Naive thymus-derived CD8-positive, alpha-beta T cell (primary cell): ENCODE measurements around the gene ARHGEF7. TPM values are rescaled to one million over a fixed set of nuclear protein-coding genes. Genes with fewer than 3 reads are reported as not detected.
A peak's percentile ranks its signal among the peaks of the same experiment; 100 is the strongest.

Experiments used
- ATAC-seq, 2 donors: fragments of 150-1000 bp; cut with Tn5 transposase in 1 of 2; sonication (Bioruptor Pico), chemical (Tn5 transposase) in 1 of 2; 1 replicate in 1 of 2; 2 replicates in 1 of 2; pipeline ENCODE4 v1.10.0; 2021; ENCODE audit warnings: mild to moderate bottlenecking in 2 of 2, moderate library complexity in 2 of 2
- POLR2A ChIA-PET: fragments of 350-600 bp; sonication (Branson Sonifier 250); formaldehyde crosslinking; loops from one replicate; lab custom pipeline; 2021; ENCODE audit warnings: antibody characterized with exemption; lab: Charles Lee
- DNase-seq, 10 donors: peaks; one replicate each; pipeline versions ENCODE4 v3.0.0 to v3.0.0-alpha.2; 2020 to 2022
- H3K27ac Mint-ChIP-seq, 10 donors: one replicate each; pipeline ENCODE4 v1.8.0; 2020 to 2022; ENCODE audit warnings: mild to moderate bottlenecking in 10 of 10, mixed read lengths in 10 of 10, moderate library complexity in 4 of 10, inconsistent platforms in 1 of 10
- H3K27me3 Mint-ChIP-seq, 5 donors: one replicate each; pipeline ENCODE4 v1.8.0; 2021 to 2022; ENCODE audit warnings: mixed read lengths in 5 of 5
- H3K36me3 Mint-ChIP-seq, 3 donors: one replicate each; pipeline ENCODE4 v1.8.0; 2020 to 2022; ENCODE audit warnings: mixed read lengths in 3 of 3, mild to moderate bottlenecking in 2 of 3, inconsistent platforms in 1 of 3
- H3K4me1 Mint-ChIP-seq, 4 donors: one replicate each; pipeline ENCODE4 v1.8.0; 2021 to 2022; ENCODE audit warnings: mixed read lengths in 4 of 4
- H3K4me3 Mint-ChIP-seq, 10 donors: one replicate each; pipeline ENCODE4 v1.8.0; 2020 to 2022; ENCODE audit warnings: mild to moderate bottlenecking in 10 of 10, mixed read lengths in 10 of 10, moderate library complexity in 6 of 10, inconsistent platforms in 1 of 10
- H3K9me3 Mint-ChIP-seq, 9 donors: one replicate each; pipeline ENCODE4 v1.8.0; 2020 to 2022; ENCODE audit warnings: mixed read lengths in 9 of 9, mild to moderate bottlenecking in 3 of 9, inconsistent platforms in 1 of 9, moderate library complexity in 1 of 9
- polyA plus RNA-seq, 3 donors: library from polyadenylated mRNA; unstranded; fragments of 300-500 nt; fragmentation: Illumina TruSeq; gene quantifications; one replicate each; pipeline ENCODE4 v1.2.3, GENCODE V29; 2021
- total RNA-seq, 8 experiments: library from RNA in 2 of 8; stranded (reverse) in 2 of 8; gene quantifications; one replicate each; pipeline ENCODE4 v1.2.3 and lab custom pipeline; 2021 to 2026

The ARHGEF7 gene
- total and polyA plus RNA-seq, 5 experiments from 2014 or later: 6.2 to 93.0 (median 13.2) TPM

DNA sequence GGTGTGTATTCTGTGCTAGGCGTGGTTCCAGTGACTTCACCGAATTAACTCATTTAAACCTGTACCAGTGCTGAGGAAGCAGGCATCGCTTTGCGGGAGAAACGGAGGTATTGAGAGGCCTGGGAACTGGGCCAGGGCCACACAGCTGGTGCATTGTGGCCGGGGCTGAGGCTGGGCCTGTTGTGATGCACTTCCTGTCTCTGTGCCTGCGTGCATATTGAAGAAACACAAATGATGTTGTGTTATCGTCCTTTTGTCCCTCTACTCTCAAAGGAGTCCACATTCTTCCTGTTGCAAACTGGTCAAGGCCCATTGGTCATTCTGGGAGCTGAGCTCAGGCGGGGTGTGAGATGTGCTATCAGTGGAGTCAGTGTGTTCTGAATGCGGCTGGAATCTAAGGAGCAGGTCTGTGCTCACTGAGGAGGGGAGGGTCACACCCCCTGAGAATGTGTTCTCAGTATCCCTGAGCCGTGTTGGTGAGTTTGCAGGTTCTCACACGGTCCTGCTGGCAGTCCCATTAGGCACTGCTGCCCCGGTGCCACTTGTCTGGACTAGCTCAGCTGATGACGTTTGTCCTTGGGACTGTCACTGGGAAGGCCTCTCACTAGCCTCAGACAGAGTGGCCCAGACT, 62.1 kb downstream of the ARHGEF7 start:
- POLR2A ChIA-PET: interaction anchor here (0.8 to 1.3 kb wide), 8 partner anchors 12 to 462 kb away, joined by 3 to 4 read pairs (median 4); no protein-coding TSS in a partner anchor
- Mint-ChIP-seq H3K27ac (peak overlapping the region; percentile 85 to 99 (median 98)), H3K9me3 (no peaks in the 10 kb centered on the region), H3K4me1 (peaks cover 54 to 90% (median 81%) of the 10 kb centered on the region in 4 donors), H3K4me3 (peak overlapping the region; percentile 49 to 84 (median 79)), H3K27me3 (no peaks in the 10 kb centered on the region), H3K36me3 (peaks cover 0 to 17% (median 9%) of the 10 kb centered on the region in 3 donors)
- ATAC-seq (peak; percentile 86 to 90), DNase-seq (peak; percentile 31 to 87 (median 74))

DNA sequence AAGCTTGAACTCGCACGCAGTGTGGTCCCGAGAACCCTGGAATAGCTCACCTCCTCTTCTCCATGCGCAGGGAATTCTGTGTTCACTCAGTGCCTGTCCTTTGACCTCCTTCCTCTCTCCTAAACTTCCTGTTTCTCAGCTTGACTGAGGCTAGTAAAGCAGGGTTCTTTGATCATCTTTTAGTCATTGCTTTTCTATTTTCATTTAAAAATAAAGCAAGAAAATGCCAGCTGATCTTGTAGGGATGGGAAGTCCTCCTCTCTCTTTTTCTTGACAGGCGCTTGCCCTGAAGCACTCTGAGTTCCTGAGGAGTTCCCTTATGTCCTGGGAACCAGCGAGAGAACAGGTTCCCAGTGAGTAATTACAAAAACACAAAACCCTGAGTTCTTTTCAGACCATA, 62.8 kb downstream of the ARHGEF7 start:
- Mint-ChIP-seq H3K9me3 (no peaks in the 10 kb centered on the region), H3K4me1 (peaks cover 58 to 91% (median 87%) of the 10 kb centered on the region in 4 donors), H3K36me3 (peaks cover 0 to 17% (median 9%) of the 10 kb centered on the region in 3 donors), H3K4me3 (peak overlapping the region; percentile 49 to 84 (median 79)), H3K27me3 (no peaks in the 10 kb centered on the region), H3K27ac (peak overlapping the region; percentile 85 to 99 (median 98))
- POLR2A ChIA-PET: interaction anchor here (0.9 to 1.2 kb wide), 3 partner anchors 12 to 463 kb away, joined by 4 read pairs; no protein-coding TSS in a partner anchor
- DNase-seq (no peak), ATAC-seq (no peak)

DNA sequence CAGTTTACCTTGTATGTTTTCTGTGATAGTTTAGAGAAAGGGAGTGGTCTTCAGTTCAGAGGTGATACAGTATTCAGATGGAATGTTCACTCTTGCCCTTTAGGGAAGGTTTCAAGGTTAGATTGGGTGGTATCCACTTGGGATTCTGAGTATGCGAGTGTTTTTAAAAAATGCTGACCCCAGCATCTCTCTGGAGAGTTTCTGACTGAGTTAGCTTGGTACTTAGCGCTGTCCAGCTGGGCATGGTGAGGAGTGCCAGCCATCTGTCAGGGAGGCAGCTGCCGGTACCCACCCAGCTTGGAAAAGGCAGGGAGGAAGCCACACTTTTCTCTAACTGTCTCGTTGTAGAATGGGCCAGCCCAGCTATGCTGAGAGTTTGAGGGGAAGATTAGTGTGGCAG, 63.3 kb downstream of the ARHGEF7 start:
- ATAC-seq (no peak), DNase-seq (no peak)
- POLR2A ChIA-PET: interaction anchor here (1.1 to 1.2 kb wide), 2 partner anchors 11 to 25 kb away, joined by 4 read pairs; no protein-coding TSS in a partner anchor
- H3K36me3 Mint-ChIP-seq: peaks cover 0 to 13% (median 7%) of the 10 kb centered on the region in 3 donors
- no peaks in the 10 kb centered on the region for H3K9me3 Mint-ChIP-seq
- peaks cover 60 to 91% (median 90%) of the 10 kb centered on the region in 4 donors for H3K4me1 Mint-ChIP-seq
- no peaks in the 10 kb centered on the region for H3K27me3 Mint-ChIP-seq
- H3K27ac Mint-ChIP-seq: peak overlapping the region; percentile 85 to 99 (median 98)
- H3K4me3 Mint-ChIP-seq: peak overlapping the region in 7 of 10 donors; percentile 30 to 84 (median 78)

DNA sequence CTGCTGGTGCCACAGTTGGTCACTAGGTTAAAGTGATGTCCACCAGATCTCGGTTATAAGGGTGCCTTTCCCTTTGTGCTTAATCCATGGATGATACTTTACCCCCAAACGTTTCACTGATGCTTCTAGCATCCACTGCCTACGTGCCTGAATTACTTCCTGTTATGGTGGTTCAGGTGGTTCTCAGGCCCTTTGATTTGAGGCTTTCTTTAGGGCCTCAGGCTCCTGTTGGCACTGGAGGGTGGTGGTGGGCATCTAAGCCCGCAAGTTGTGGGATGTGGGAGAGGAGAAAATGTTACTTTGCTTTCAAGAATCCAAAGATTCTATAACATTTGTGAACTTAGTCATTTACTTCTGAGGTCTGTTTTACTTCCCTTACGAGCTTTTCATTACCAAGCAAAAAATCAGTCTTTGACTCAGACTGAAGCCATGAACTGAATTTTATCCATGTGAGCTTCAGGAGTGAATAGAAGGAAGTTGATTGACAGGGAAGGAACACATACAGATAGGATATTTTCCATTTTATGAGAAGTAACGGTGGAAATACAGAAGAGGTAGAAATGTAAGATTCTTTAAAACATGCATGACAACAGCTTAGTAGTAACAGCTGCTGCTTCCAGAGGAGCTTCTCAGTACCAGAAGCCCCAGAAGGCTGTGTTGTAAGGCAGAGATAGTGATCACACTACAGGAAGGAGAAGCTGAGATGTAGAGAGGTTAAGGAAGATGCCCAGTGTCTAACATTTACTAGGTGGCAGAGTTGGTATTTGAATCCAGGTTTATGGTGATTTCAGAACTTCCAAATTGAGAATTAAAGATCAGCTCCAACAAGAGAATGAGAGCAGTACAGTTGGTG, 65.0 kb downstream of the ARHGEF7 start:
- peak overlapping the region in 9 of 10 donors; percentile 3 to 76 (median 37) for H3K4me3 Mint-ChIP-seq
- no peaks in the 10 kb centered on the region for H3K9me3 Mint-ChIP-seq
- ATAC-seq: no peak
- peaks cover 0 to 11% (median 7%) of the 10 kb centered on the region in 3 donors for H3K36me3 Mint-ChIP-seq
- H3K27me3 Mint-ChIP-seq: no peaks in the 10 kb centered on the region
- H3K27ac Mint-ChIP-seq: peak overlapping the region; percentile 72 to 97 (median 88)
- DNase-seq: peak in 2 of 10 donors; percentile 30 to 49
- POLR2A ChIA-PET: interaction anchor here (0.8 to 1.1 kb wide), 3 partner anchors 9 to 467 kb away, joined by 3 read pairs; no protein-coding TSS in a partner anchor
- H3K4me1 Mint-ChIP-seq: peaks cover 67 to 99% (median 96%) of the 10 kb centered on the region in 4 donors

DNA sequence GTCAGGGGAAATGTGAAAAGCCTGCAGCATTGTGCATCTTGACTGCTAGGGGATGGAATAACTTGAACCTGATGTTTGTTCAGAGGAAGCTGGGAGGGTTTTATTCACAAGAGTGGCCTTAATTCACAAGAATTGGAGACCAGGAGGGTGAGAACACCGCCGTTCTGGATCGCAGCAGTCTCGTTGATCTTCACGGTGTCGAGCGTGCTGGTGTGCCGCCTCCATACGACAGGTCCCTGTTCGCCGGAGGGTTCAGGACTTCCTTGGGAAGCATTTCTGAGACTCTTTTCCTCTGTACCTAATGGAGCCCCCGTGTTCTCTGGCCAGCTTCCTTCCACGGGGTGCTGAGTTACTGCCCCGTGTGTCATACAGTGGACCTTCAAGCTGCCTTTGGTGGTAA, 66.9 kb downstream of the ARHGEF7 start:
- H3K27me3 Mint-ChIP-seq: no peaks in the 10 kb centered on the region
- peak overlapping the region in 9 of 10 donors; percentile 63 to 99 (median 93) for H3K27ac Mint-ChIP-seq
- peaks cover 0 to 7% (median 5%) of the 10 kb centered on the region in 3 donors for H3K36me3 Mint-ChIP-seq
- peak overlapping the region in 3 of 10 donors; percentile 11 to 39 (median 33) for H3K4me3 Mint-ChIP-seq
- ATAC-seq (no peak), DNase-seq (no peak)
- H3K9me3 Mint-ChIP-seq: no peaks in the 10 kb centered on the region
- POLR2A ChIA-PET: interaction anchor here (1.6 to 2.6 kb wide), 2 partner anchors 22 to 28 kb away, joined by 5 to 9 read pairs; no protein-coding TSS in a partner anchor
- H3K4me1 Mint-ChIP-seq: peaks cover 64 to 97% (median 96%) of the 10 kb centered on the region in 4 donors

DNA sequence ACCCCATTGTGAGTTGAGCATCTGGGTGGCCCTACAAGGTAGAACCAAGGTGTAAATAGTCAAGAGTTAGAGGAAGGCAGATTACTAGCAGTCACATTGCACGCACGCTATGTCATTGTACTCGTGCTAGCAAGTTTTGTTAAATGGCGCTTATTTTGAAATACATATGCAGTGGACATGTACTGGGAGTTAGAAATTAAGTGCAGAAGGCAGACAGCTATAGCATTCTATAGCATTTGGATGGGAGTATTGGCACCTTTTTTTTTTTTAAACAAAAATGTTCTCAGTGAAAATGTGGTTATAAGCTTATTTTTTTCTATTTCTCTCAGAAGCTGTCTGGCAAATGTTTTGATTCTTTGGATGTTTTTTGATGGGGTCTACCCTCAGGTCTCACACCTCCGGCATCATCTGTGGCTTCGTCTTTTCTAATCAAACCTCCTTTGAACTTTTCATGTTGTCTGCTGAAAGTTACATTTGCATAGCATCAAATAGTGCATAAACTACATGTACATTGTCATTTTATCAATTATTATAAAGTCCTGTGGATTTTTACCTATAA, 68.1 kb downstream of the ARHGEF7 start:
- Mint-ChIP-seq H3K4me3 (peak overlapping the region; percentile 65 to 91 (median 82)), H3K27ac (peak overlapping the region; percentile 82 to 99 (median 94)), H3K9me3 (no peaks in the 10 kb centered on the region), H3K36me3 (peaks cover 0 to 8% (median 5%) of the 10 kb centered on the region in 3 donors), H3K27me3 (no peaks in the 10 kb centered on the region), H3K4me1 (peaks cover 58 to 97% (median 96%) of the 10 kb centered on the region in 4 donors)
- ATAC-seq (peak; percentile 53 to 71), DNase-seq (peak in 7 of 10 donors; percentile 34 to 89 (median 71))
- POLR2A ChIA-PET: interaction anchor here (0.9 to 2.6 kb wide), 3 partner anchors 20 to 270 kb away, joined by 3 to 9 read pairs (median 5); no protein-coding TSS in a partner anchor

DNA sequence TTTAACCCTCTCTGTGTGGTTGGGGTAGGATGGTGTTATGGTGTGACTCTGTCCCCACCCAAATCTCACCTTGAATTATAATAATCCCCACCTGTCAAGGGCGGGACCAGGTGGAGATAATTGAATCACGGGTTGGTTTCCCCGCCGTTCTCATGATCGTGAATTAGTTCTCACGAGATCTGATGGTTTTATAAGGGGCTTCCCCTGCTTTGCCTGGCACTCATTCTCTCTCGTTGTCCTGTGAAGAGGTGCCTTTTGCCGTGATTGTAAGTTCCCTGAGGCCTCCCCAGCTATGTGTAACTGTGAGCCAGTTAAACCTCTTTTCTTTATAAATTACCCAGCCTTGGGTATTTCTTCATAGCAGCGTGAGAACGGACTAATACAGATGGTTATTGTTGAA, 68.8 kb downstream of the ARHGEF7 start:
- Mint-ChIP-seq H3K4me1 (peaks cover 61 to 98% (median 96%) of the 10 kb centered on the region in 4 donors), H3K4me3 (peak overlapping the region; percentile 65 to 91 (median 82)), H3K36me3 (peaks cover 0 to 6% (median 3%) of the 10 kb centered on the region in 3 donors), H3K27ac (peak overlapping the region; percentile 82 to 99 (median 94)), H3K9me3 (no peaks in the 10 kb centered on the region), H3K27me3 (no peaks in the 10 kb centered on the region)
- DNase-seq (peak in 3 of 10 donors; percentile 23 to 35 (median 34)), ATAC-seq (peak; percentile 6)
- POLR2A ChIA-PET: interaction anchor here (0.9 to 2.6 kb wide), 3 partner anchors 26 to 269 kb away, joined by 3 to 9 read pairs (median 7); partner anchors contain the start of gene ANKRD10

DNA sequence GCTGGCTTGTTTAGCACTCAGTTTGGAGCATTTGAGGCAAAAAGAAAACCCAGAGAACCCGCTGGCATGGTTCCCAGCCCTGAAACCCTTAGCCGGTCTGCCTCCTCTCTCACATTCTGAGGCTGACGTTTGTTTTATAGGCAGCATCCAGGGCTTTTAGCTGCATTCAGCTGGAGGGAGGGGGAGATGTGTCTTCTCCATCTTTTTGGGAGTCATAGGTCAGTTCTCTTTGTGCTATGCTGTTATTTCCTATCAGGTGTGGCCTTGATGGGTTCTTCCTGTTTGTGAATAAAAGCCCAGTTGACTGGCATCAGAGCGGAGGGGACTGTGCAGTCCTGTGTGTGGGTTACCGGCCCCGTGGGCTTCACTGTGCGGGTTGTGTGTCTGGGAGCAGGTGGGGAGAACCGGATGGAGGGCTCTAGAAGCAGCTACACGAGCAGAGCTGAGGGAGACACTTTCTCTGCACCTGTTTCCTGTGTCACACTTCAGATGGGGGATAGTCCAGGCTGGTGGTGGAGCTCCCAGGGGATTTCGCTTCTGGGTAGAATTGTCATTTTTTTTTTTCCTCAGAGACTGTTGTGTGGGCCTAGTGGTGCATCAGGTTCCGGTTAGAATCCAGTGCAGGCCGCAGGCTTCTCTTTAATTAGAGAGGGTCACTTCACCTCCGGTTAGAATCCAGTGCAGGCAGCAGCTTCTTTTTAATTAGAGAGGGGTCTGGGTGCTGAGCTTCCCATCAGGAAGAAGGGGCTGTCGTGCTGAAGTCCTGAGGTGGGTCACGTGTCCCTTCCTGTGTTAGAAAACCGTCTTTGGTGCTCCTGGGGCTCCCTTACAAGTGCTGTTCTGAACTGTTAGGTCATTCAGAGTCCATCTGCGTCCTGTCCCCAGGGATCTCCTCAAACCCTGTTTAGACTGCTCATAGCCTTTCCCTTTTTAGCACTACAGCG, 69.6 kb downstream of the ARHGEF7 start:
- POLR2A ChIA-PET: interaction anchor here (0.9 to 2.0 kb wide), 7 partner anchors 10 to 472 kb away, joined by 3 to 7 read pairs (median 5); partner anchors contain the start of gene ANKRD10
- peak overlapping the region; percentile 82 to 99 (median 94) for H3K27ac Mint-ChIP-seq

DNA sequence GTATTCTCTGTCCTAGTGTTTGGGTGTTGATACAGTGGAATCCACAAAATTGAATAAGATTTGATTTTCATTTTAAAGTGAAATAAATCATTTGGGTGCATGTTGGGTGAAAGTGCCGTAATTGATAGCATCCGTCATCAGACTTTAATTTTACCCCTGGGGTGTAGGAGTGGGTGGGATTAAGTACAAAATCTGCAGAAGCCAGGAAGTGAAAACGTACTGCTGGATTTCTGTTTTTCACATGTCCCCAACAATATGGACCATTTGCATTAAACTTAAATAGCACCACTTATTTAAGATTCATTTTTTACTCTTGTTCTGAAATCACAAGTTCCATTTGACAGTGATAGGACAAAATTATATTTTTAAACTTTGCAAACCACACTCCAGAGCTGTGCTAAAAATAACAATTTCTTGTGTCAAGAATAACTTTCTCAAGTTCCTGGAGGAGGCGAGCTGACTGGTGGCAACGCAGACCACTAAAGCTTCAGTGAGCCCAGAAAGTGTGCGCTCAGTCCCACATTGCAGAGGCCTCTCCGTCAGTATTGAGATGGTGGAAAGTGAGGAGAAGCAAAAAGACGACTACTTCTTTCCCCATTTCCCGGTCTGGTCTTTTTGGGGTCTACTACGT, 71.3 kb downstream of the ARHGEF7 start:
- peaks cover 66 to 99% (median 97%) of the 10 kb centered on the region in 4 donors for H3K4me1 Mint-ChIP-seq
- ATAC-seq (no peak), DNase-seq (no peak)
- H3K9me3 Mint-ChIP-seq: no peaks in the 10 kb centered on the region
- H3K36me3 Mint-ChIP-seq: peaks cover 0 to 3% (median 0%) of the 10 kb centered on the region in 3 donors
- H3K27ac Mint-ChIP-seq: peak overlapping the region; percentile 53 to 98 (median 82)
- POLR2A ChIA-PET: interaction anchor here (1.0 to 2.0 kb wide), 2 partner anchors 15 to 474 kb away, joined by 4 to 6 read pairs; no protein-coding TSS in a partner anchor
- H3K4me3 Mint-ChIP-seq: peak overlapping the region in 9 of 10 donors; percentile 16 to 91 (median 80)
- H3K27me3 Mint-ChIP-seq: no peaks in the 10 kb centered on the region

More for the DNA sequence above, 69.6 kb downstream of the ARHGEF7 start:
- DNase-seq: peak in 9 of 10 donors; percentile 22 to 78 (median 63)
- Mint-ChIP-seq H3K4me1 (peaks cover 62 to 99% (median 97%) of the 10 kb centered on the region in 4 donors), H3K9me3 (no peaks in the 10 kb centered on the region), H3K27me3 (no peaks in the 10 kb centered on the region), H3K36me3 (peaks cover 0 to 6% (median 3%) of the 10 kb centered on the region in 3 donors), H3K4me3 (peak overlapping the region; percentile 65 to 91 (median 82))
- ATAC-seq: peak; percentile 61

DNA sequence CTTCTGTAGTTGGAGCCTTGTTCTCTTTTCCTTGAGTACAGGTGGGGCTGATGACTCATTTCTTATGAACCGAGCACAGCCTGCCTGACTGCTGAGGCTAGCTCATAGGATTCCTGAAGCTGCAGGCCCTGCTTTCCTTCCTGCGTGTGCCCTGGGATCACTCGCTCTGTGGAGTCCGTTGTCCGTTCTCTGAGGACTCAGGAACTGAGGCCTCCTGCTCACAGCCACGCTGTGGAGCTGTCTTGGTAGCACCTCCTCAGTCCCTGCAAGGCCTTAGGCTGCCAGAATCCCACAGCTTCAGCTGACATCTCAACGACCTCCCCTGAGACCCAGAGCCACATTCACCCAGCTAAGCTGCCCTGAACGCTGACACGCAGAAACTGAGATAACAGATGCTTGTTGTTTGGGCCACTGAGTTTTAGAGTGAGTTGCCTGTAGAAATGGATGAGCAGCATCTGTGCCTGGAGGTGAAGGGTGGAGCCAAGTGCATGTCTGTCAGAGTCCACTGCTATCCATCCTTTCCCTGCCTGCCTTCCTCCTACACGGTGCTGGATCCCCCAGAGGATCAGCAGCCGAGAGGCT, 72.9 kb downstream of the ARHGEF7 start:
- H3K27me3 Mint-ChIP-seq: no peaks in the 10 kb centered on the region
- peak overlapping the region in 9 of 10 donors; percentile 63 to 87 (median 81) for H3K4me3 Mint-ChIP-seq
- ATAC-seq (no peak), DNase-seq (no peak)
- no peaks in the 10 kb centered on the region for H3K9me3 Mint-ChIP-seq
- H3K4me1 Mint-ChIP-seq: peaks cover 61 to 97% (median 90%) of the 10 kb centered on the region in 4 donors
- POLR2A ChIA-PET: interaction anchor here (1.5 to 2.0 kb wide), 2 partner anchors 33 to 35 kb away, joined by 5 to 13 read pairs; no protein-coding TSS in a partner anchor
- H3K36me3 Mint-ChIP-seq: peaks cover 0 to 2% (median 0%) of the 10 kb centered on the region in 3 donors
- H3K27ac Mint-ChIP-seq: peak overlapping the region; percentile 16 to 93 (median 84)
